GM06990 (cell line): ENCODE data around the gene ABCA6.

Source experiments
- DNase-seq: peaks from one replicate; pipeline ENCODE4 v3.0.0-alpha.2; 2011; ENCODE audit not compliant: insufficient read length; ENCODE audit errors: extremely low read depth
- H3K27me3 ChIP-seq: replicated peaks from 2 replicates; pipeline ENCODE4 v1.6.0; 2011; ENCODE audit warnings: low read length; ENCODE audit not compliant: control insufficient read depth, insufficient read depth
- H3K36me3 ChIP-seq: 2 replicates; pipeline ENCODE4 v1.5.1; 2011; ENCODE audit warnings: low read length; ENCODE audit not compliant: control insufficient read depth, insufficient read depth
- H3K4me3 ChIP-seq: replicated peaks from 2 replicates; pipeline ENCODE4 v1.5.1; 2011; ENCODE audit warnings: low read depth, mild to moderate bottlenecking, control low read depth, low read length
- CTCF ChIP-seq: IDR thresholded peaks from 2 replicates; pipeline ENCODE4 v1.5.1; 2011; ENCODE audit warnings: low read length, control low read depth, mild to moderate bottlenecking, inconsistent platforms; ENCODE audit not compliant: insufficient read depth, poor library complexity, severe bottlenecking

Gene ABCA6

GRCh38 chr17:69064001-69064400, 77.7 kb downstream of the ABCA6 start:
- Histone ChIP-seq H3K36me3 (no peaks in the 10 kb centered on the region), H3K27me3 (no peaks in the 10 kb centered on the region), H3K4me3 (no peak overlapping the region)
- no peak for TF ChIP-seq CTCF
- no peak for DNase-seq

DNA sequence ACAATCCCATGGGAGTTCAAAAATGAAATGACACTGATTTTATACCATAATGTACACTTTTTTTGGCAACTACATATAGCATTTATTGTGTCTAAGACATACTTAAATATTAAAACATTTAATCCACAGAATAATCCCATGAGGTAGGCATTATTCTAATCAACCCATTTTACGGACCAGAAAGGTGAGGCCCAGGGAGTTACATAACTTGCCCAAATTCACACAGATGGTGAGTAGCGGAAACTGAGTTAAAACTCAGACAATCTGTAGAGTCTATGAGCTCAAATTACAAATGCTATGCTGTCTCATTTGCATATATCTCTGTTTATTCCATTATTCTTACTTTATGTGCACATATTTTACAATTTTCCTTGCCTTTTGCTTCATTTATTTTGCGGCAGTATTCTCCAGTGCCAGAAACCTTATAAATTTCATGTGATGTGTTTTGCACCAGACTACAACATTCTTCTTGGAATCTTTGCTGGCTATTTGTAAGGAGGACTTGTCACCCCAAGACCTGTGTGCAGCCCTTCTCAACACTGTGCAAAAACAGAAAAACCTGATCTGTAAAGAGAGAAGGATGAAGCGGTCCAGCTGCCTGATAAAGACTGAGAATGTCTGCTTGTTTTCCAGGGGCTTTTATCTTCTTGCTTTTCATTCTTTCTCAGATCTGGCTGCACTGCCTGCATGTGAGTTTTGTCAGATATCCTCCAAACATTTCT, 78.7 kb downstream of the ABCA6 start:
- no peak overlapping the region for H3K4me3 ChIP-seq
- DNase-seq = no peak
- TF ChIP-seq CTCF = no peak
- no peaks in the 10 kb centered on the region for H3K36me3 ChIP-seq
- H3K27me3 ChIP-seq = no peaks in the 10 kb centered on the region

GRCh38 chr17:69061721-69062556, 79.8 kb downstream of the ABCA6 start:
- no peak for TF ChIP-seq CTCF
- no peak for DNase-seq

DNA sequence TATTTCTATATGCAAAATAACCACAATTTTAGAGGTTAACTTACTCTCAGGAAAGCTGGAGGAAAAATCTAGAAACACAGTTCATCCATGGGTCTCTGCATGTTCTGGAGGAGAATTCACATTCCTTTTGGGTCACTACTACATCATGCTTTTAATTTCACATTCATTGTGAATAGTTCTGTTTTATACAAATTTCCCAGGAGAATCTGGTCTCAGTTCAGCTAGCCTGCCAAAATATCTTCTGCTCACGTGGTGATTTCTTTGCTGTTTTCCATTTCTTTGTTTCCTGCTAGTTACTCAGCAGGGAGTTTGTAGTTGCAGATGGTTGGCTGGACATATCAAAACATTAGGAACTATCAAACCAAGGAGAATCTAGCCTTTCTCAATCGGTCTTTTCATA, 80.9 kb downstream of the ABCA6 start, which contains the start of gene ABCA9:
Gene ABCA9 (minus strand): TSS at position 106 of the 400 bp plus-strand sequence. CDS start 9,801 bp downstream, outside the sequence.
- H3K4me3 ChIP-seq = no peak within 1 kb of the TSS
- H3K36me3 ChIP-seq = no peaks in the 10 kb centered on the region
- no peaks in the 10 kb centered on the region for H3K27me3 ChIP-seq
- DNase-seq = no peak
- TF ChIP-seq CTCF = no peak

More at GRCh38 chr17:69061721-69062556, 79.8 kb downstream of the ABCA6 start:
- no peaks in the 10 kb centered on the region for H3K27me3 ChIP-seq
- no peak overlapping the region for H3K4me3 ChIP-seq
- no peaks in the 10 kb centered on the region for H3K36me3 ChIP-seq

- H3K27me3 ChIP-seq = no peaks in the 10 kb centered on the region
- no peaks in the 10 kb centered on the region for H3K36me3 ChIP-seq
- H3K4me3 ChIP-seq = no peak overlapping the region
- TF ChIP-seq CTCF = no peak
- DNase-seq = no peak
These were observed 82.1 kb downstream of the ABCA6 start for GRCh38 chr17:69059458-69060175.
